Myocyte (in vitro differentiated cells): Measurements from ENCODE around the gene CYP3A4. TPM values are rescaled to one million over a fixed set of nuclear protein-coding genes. Genes with fewer than 3 reads are reported as not detected.
"Not testable (repeated sequence)": the region's sequence is repeated elsewhere in the genome, so short reads cannot be mapped to it uniquely, and the experiment has no call there.

Source experiments
- DNase-seq: peaks from one replicate; pipeline ENCODE4 v3.0.0-alpha.2; 2012; ENCODE audit warnings: low read depth
- total RNA-seq: library from RNA; depleted of rRNA; stranded (reverse); fragments of >200 nt; gene quantifications from 2 replicates; pipeline ENCODE4 v1.2.3, GENCODE V29; 2014

CYP3A4 gene
- total RNA-seq, 1 donor from 2014 or later, result 0.11 TPM

DNA sequence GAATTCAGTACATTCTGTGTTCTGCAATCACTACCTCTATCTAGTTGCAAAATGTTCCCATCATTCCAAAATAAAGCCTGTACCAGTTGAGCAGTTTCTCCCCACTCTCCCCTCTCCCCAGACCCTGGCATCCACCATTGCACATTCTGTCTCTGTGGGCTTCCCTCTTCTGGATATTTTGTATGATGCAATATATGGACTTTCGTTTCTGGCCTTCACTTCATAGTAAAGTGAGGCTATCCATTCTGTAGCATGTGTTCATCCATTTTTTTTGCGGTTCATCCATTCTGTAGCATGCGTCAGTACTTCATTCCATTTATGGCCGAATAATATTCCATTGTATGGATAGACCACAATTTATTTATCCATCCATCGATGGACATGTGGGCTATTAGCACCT is 9.5 kb upstream of the CYP3A4 start:
- no peak for DNase-seq

- no peak for DNase-seq
These were observed 9.0 kb upstream of the CYP3A4 start for GRCh38 chr7:99792967-99793366.

DNA sequence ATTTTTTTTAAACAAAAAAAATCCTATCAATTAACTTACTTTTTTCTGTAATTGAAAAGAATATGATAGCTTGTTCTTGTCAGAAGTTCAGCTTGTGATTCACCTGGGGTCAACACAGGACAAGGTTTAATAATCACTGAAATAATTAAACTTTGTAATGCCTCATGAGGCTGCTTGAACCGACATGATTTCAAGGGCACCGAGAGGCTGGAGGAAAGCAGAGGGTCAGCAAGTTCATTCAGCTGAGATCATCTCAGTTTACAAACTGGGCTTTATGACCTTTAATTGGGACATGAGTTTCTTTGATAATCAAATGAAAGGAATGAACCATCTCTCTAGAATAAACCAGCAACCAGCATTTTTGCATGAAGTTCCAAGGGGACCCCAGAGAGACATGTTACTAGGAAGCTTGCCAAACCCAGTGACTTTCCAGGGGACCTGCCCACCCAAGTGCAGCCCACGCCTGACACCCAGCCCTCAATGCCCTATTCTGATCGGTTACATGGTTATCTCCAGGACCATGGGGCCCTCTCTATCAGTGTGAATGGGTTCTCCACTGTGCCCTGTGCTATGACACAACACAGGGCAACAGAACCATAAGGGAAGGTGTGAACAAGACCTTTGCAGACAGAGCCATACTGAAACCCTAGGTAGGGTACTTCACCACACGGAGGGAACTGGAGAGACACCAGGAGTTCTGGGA is 7.8 kb upstream of the CYP3A4 start:
- no peak for DNase-seq

- no peak for DNase-seq
These were observed 7.0 kb upstream of the CYP3A4 start for GRCh38 chr7:99791021-99791420.

DNA sequence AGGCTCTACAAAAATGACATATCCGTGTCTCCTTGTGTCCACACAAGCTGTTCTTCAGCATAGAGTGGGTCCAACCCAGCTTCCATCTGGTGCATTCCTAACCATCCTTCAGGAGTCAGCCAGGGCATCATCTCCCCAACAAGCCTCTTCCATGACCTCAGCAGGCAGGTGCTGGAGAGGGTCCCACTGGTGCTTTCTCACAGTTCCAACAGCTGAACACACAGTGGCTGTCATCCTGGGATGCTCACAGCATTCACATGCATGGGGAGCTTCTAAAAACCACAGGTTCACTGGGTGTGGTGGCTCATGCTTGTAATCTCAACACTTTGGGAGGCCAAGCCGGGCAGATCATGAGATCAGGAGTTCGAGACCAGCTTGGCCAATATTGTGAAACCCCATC is 6.4 kb upstream of the CYP3A4 start:
- peak; percentile 94 for DNase-seq

DNA sequence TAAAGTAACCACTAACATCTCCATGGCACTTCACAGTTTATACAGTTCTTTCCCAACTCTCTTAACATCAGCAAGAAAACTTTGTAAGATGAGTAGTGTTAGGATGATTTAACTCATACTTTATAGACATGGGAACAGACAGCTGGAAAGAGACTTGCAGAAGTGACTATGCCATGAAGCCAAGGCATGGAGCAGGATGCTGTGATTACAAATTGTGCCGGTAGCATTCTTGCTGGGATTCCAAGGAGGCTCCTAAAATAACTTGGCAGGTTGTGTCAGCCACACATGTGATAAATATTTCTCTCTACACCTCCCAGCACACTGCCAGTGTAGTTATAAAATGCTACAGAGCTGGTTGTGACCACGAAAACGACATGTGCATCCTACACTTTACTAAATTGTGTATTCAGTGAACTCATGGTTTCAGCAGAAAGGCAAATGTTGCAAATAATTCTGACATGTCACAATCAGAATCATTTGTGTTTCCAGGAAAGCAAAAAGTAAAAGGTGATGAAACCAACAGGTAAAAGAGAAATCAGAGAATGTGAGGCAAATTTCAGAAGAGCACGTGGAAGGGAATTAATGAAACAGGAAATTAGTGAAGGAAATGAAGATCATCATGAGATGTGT is 5.6 kb upstream of the CYP3A4 start:
- peak; percentile 56 for DNase-seq

DNA sequence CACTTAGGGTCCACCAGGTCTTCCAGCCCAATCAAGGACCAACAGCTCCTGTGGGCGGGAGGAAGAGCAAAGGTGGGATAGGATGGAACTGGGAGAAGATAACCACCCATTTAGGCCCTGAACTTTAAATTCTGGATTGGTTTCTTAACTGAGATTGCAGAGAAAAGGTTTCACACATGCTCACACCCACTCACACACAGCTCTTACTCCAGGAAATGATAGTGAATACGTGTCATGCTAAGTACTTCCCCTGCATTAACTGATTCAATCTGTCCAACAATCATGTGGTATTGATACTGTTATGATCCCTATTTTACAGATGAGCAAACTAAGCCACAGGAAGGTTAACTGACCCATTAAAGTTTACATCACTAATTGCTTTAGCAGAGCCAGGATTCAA is 4.6 kb upstream of the CYP3A4 start:
- DNase-seq, result no peak

DNA sequence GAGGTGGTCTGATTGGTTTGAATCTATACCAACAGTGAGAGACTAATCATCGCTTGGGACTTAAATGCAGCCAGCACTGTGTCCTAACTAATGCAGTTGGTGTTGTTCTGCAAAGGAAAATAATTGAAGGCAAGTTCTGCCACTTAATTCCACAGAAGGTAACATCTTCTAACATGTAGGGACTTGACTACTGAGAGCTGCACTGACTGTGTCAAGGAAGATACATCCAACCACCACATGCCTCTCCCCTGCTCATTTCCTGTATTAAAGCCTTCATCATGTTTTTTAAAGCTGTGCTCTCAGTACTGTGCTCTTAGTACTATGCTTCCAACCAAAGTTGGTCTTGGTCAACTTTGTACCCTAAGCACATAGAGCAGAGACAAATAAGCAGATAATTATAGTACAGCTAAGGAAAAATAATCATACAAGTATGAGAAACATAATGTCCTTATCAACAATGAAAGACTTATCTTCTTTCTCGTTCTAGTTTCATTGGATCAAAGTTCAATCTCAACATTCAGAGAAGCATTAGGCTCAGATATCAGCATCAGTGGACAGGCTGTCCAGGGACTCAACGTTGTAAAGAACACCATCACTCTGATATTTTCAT is 2.8 kb upstream of the CYP3A4 start:
- no peak for DNase-seq

- DNase-seq, result not testable (repeated sequence)
These were observed 1.7 kb upstream of the CYP3A4 start for GRCh38 chr7:99785654-99786053.

DNA sequence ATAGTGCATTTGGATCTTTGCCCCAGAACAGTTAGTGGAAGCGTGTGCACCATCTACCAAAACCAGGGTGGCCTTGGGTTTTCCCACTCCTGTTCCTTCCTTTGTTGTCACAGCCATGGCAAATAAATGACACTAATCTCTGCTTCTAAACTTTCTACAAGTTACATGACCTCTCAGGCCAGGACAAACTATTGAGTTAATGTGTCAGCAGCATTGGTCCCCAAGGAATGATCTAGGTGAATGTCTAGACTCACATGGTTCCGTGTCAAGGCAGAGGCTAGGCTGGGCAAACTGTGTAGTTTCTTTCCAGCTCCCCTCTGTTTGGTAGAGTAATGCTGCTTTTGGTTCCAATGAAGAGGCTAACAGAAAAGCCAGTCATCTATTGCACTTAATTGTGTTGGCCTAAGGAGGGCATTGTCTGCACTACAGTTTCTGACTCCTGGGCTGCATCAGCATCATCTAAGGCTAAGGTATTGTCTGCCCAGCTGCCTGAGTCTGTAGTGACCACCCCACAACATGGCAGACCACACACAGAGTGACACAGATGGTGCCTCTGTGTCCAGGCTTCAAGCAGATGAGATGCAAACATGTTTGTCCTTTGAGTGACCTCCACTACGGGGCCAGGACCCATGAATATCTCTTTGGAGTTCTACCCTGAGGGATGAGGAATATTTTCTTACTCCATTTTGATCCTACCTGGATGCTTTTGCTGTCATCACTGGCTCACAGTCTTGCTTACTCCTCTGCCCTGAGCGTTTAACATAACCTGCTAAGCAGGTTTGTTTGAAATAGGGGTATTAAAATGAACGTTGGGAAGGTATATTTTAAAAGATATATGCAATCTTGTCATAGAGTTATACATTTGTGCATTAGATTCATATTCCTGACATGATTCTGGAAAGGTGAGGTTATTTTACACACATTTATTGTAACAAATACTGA is 1.7 kb downstream of the CYP3A4 start:
- DNase-seq, result no peak

GRCh38 chr7:99780588-99780987 is 3.4 kb downstream of the CYP3A4 start:
- DNase-seq, result no peak

DNA sequence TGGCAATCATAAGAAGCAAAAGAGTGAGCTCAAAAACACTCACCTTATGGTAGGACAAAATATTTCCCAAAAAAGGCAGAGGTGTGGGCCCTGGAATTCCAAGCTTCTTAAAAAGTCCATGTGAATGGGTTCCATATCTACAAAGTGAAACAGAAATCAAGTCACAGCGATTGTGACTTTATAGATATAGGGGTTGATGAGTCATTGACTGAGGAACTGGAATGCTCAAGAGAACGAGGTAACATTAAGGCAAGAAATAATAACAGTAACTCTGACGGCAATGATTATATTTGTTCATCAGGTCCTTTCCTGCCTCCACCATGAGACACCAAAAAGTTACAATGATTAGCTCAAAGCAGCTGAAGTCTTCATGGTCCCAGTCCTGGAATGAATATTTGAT is 4.0 kb downstream of the CYP3A4 start:
- no peak for DNase-seq

DNA sequence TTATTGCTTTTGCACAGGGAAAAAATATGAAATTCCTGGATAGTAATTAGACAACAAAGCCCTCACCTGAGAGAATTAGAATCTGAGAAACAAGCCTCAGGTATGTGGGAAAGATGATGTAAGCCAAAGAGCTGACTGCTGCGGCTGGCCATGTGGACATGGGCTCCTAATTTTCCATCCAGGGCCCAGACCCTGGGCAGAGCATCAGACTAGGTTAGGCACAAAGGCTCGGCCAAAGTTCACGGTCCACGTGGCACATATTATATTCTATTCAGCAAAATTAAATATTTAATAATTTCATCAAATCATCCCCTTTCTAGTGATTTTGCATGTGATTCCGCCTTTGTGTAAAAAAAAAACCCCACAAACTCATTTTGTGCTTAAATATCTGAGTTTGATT is 5.1 kb downstream of the CYP3A4 start:
- no peak for DNase-seq

GRCh38 chr7:99773395-99773794 is 10.6 kb downstream of the CYP3A4 start:
- DNase-seq, result not testable (repeated sequence)

DNA sequence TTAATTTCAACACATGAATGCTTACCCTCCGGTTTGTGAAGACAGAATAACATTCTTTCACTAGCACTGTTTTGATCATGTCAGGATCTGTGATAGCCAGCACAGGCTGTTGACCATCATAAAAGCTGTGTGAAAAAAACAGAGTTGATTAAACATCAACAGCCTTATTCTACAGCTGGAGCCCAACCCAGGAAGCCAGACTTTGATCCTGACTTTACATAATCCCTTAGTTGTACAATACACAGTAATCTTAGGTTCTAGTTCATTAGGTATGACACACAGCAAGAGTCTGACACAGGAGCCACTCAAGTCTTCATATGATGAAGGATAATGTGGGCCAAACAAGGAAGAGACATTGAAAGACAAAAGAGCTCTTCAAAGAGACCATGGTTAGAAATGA is 11.4 kb downstream of the CYP3A4 start:
- DNase-seq, result no peak

DNA sequence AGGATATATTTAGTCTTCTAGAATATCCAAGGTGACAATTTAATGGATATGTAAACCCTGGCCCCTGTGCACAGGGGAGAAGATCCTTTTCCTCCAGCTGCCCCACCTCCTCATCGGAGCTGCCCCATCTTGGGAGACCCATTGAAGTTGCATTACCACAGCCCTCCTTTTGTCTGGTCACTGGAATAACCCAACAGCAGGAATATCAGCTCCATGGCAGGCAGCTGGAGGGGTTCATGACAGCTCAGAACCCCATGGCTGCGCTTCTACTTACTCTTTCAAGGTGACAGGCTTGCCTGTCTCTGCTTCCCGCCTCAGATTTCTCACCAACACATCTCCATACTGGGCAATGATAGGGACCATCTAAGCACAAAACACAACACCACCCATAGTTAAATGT is 14.5 kb downstream of the CYP3A4 start:
- not testable (repeated sequence) for DNase-seq

DNA sequence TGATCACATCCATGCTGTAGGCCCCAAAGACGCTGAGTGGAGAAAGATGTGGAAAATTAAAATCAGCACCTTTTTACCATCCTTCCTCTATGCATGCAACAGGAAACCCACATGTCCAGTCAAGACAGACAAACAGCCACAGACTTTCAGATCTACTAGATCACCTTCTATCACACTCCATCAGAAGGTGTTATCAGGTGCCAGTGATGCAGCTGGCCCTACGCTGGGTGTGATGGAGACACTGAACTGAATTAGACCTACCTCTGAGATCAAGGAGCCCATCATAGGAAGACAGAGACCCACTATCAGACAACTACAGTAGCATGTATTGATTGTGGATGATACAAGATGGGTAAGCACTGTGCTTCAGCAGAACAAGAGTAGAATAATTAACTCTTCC is 15.5 kb downstream of the CYP3A4 start:
- DNase-seq, result no peak

DNA sequence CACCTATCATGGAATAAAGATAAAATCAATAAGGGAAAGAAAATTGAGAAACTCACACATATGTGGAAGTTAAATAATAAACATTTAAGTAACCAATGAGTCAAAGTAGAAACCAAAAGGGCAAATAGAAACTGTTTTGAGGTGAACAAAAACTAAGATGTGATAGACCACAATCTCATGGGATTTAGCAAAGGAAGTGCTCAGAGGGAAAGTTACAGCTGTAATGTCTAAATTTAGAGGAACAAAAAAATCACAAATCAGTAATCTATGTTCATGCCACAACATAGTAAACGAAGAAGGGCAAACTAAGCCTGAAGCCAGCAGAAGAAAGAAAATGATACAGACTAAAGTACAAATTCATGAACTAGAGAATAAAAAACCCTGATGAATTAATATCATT is 16.3 kb downstream of the CYP3A4 start:
- no peak for DNase-seq

DNA sequence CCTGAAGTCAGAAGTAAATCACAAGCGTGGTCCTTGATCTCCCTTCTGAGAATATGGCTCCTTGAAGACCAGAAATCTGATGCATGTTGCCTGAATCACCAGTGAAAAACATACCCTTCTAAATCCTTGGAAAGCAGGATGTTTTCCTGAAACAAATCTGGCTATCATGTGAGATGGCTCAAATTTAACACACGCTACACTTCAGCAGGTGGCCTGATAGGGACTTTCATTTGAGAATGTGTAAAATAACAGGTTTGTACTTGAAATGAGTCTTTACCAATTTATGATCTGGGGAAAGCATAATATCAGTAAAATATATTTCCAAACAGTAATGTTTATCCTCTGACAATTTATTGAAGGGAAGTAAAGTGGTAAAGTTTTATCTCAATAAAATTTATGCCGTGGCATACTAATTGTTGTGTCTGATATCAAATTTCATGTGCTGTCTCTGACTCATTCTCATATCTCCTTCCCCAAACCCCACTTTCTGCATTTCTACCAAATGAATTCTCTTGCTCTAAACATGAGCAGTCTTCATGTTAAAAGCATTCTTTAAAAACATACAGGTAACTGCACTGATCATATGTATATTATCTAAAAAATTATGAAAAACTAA is 17.4 kb downstream of the CYP3A4 start:
- DNase-seq, result peak; percentile 29

GRCh38 chr7:99764478-99764877 is 19.5 kb downstream of the CYP3A4 start:
- no peak for DNase-seq

GRCh38 chr7:99762680-99763327 is 21.2 kb downstream of the CYP3A4 start:
- peak; percentile 83 for DNase-seq
